Aorta (tissue), 5 donors: ENCODE results near the gene PTPRG. TPM values are rescaled to one million over a fixed set of nuclear protein-coding genes. Genes with fewer than 3 reads are reported as not detected.

Experiments used
- ATAC-seq: fragments of 200-7000 bp; cut with Tn5 transposase; one replicate; pipeline ENCODE4 v1.9.1; 2022; ENCODE audit warnings: moderate library complexity; ENCODE audit not compliant: low FRiP score
- DNase-seq, 2 donors: peaks; one replicate each; pipeline ENCODE4 v3.0.0-alpha.2; 2020
- H3K27ac ChIP-seq, 2 donors: one replicate each; pipeline ENCODE4 v1.5.1; 2013; ENCODE audit warnings: low read length in 2 of 2, mild to moderate bottlenecking in 2 of 2, moderate library complexity in 2 of 2, control low read depth in 1 of 2, inconsistent platforms in 1 of 2, low read depth in 1 of 2
- H3K27me3 ChIP-seq, 2 donors: one replicate each; pipeline ENCODE4 v1.6.1; 2013; ENCODE audit warnings: control low read depth in 1 of 2, low read length in 1 of 2, mild to moderate bottlenecking in 1 of 2, moderate library complexity in 1 of 2; ENCODE audit not compliant: insufficient read depth in 2 of 2, control insufficient read depth in 1 of 2
- H3K36me3 ChIP-seq, 2 donors: one replicate each; pipeline ENCODE4 v1.6.1; 2013; ENCODE audit warnings: control low read depth in 1 of 2, low read length in 1 of 2, mild to moderate bottlenecking in 1 of 2; ENCODE audit not compliant: insufficient read depth in 2 of 2, control insufficient read depth in 1 of 2
- H3K4me1 ChIP-seq, 2 donors: one replicate each; pipeline ENCODE4 v1.6.1; 2013; ENCODE audit warnings: low read length in 2 of 2, control low read depth in 1 of 2, mild to moderate bottlenecking in 1 of 2, moderate library complexity in 1 of 2; ENCODE audit not compliant: insufficient read depth in 2 of 2, control insufficient read depth in 1 of 2
- H3K4me3 ChIP-seq, 2 donors: one replicate each; pipeline ENCODE4 v1.5.1; 2013; ENCODE audit warnings: low read length in 2 of 2, control low read depth in 1 of 2, mild to moderate bottlenecking in 1 of 2
- H3K9me3 ChIP-seq: one replicate; pipeline ENCODE4 v1.6.1; 2013; ENCODE audit warnings: mild to moderate bottlenecking, low read length; ENCODE audit not compliant: control insufficient read depth
- WGBS, 2 donors: extraction: QIAGEN DNeasy Blood & Tissue Kit; methylation state at CpG; one replicate each; pipeline ENCODE4 v1.1.7; 2013; 5-methylcytosine and 5-hydroxymethylcytosine counted together
- intact Hi-C, 2 donors: fragments of 100-400 bp; cut with DNase I; formaldehyde crosslinking; loops; one replicate each; pipeline versions ENCODE4 v1.14.2 to v1.15.0; 2022
- polyA plus RNA-seq, 2 donors: library from polyadenylated mRNA; stranded (reverse); fragments of 200-250 nt; gene quantifications; one replicate each; pipeline ENCODE4 v1.2.3, GENCODE V29; 2013
- total RNA-seq, 2 donors: library from RNA; stranded (reverse); fragmentation: NEBNext Ultra II Directional; extraction: Animal tissue kit (Norgen Biotek cat#: 25700); gene quantifications; one replicate each; pipeline ENCODE4 v1.2.1, GENCODE V29; 2021
- donor health status: healthy with polysubstance abuse.
- donor health status: Bipolar disorder and iron deficiency.
- donor health status: DM: no; HTN: no; CAD: no.
- donor health status: DM: no; HTN: no; CAD: no.
- donor health status: DM: yes; HTN: yes; CAD: no.

PTPRG gene
- total and polyA plus RNA-seq, 4 donors = 5.3 to 150 (median 52.4) TPM

DNA sequence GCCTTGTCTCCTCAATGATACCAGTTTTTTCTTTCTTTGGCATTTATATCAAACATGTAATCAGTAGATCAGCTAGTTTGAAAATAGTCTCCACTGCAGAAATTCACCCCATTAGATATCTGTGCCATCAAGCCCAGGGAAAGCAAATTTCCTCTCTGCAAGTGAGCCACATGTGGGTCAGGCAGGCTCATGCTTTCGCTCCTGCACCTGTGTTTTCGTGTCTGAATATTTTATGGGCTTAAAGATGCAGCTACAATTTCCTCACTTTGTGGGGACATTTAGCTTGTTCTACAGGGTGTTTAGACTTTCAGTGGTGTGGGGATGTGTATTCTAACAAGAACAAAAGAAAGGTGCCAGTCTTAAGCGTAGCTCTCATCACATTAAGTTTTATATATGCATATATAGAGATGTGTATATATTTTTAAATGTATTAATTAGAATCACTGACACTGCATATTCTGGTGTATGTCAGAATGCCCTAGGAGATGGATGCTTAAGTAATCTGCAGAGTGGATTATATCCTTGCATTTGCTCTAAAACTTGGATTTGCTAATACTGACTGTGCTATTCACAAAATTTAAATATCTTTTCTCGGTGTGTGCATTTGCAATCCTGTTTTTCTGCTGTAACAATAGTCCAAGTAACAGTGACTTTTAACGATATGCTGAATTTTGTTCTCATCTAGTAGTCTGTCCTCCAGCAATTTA, 372.6 kb downstream of the PTPRG start:
- ATAC-seq (no peak), DNase-seq (no peak)
- Histone ChIP-seq H3K4me1 (peaks cover 3 to 5% of the 10 kb centered on the region in 2 donors), H3K36me3 (no peaks in the 10 kb centered on the region), H3K27me3 (no peaks in the 10 kb centered on the region), H3K9me3 (no peaks in the 10 kb centered on the region), H3K27ac (no peak overlapping the region), H3K4me3 (no peak overlapping the region)
- WGBS, 2 donors = 96 to 99% methylated on average over 5 of the region's 5 CpGs
- intact Hi-C loops = no loop called here

DNA sequence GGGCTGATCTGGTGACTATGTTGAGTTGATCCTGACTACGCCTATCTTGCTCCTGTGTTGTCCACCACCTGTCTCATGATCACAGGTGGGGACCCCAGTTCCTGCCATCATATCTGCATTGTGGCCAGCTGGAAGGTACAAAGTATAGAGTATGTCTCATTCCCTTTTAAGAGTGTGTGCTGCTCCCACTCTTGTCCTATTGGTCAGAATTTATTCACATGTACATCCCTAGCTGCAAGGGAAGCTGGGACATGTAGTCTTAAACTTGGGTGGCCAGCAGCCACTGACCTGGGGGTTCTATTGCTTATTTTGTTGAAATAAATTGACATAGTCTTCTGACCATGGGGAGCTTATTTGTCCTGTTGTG, 373.1 kb downstream of the PTPRG start:
- Histone ChIP-seq H3K4me1 (peaks cover under 1 to 3% of the 10 kb centered on the region in 2 donors), H3K9me3 (no peaks in the 10 kb centered on the region), H3K27ac (no peak overlapping the region), H3K27me3 (no peaks in the 10 kb centered on the region), H3K36me3 (no peaks in the 10 kb centered on the region), H3K4me3 (no peak overlapping the region)
- intact Hi-C loops = no loop called here
- ATAC-seq = no peak
- no peak for DNase-seq
- 95 to 100% methylated on average over 1 of the region's 1 CpG for WGBS, 2 donors

DNA sequence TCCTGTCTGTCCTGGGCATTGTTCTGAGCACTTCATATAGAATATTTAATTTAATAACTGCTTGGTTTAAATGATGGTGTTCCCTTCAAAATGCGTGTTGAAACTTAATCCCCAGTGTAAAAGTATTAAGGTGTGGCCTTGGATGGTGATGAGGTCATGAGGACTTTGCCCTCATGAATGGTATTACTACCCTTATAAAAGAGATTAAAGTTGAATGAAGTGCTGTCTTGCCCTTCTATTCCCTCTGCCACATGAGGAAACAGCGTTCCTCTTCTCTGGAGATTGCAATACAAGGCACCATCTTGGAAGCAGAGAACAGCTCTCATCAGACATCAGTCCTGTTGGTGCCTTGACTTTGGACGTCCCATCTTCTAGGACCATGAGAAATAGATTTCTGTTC, 374.4 kb downstream of the PTPRG start:
- DNase-seq (no peak), ATAC-seq (no peak)
- Histone ChIP-seq H3K27me3 (no peaks in the 10 kb centered on the region), H3K27ac (no peak overlapping the region), H3K36me3 (no peaks in the 10 kb centered on the region), H3K4me3 (no peak overlapping the region), H3K4me1 (peaks cover 2% of the 10 kb centered on the region in 2 donors), H3K9me3 (no peaks in the 10 kb centered on the region)
- intact Hi-C loops = no loop called here
- 96 to 99% methylated on average over 3 of the region's 3 CpGs for WGBS, 2 donors

DNA sequence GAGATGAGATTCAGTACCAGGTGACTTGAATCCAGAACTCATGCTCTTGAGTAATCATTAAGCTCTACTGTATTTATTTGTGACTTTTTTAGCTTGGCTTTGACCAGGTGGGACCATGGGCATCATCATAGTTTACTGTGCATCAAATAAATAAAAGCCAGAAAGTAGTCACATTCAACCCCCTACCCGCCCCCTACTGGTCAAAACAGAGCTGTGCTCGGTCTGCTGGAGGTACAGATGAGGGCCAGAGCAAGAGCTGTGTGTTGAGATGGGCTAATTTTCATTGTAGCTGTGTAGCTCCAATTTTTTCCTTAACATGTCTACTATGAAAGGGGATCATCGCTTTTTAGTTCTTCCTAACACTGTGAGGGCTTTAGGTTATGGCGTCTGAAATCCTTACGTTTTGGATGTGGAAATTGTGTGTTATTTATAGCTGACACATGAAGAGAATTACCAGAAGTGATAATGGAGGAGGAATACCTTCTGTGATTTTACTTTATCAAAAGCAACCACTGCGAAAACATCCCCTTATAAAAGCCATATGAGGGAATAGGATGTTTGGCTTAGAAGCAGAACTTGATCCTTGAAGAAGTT, 375.1 kb downstream of the PTPRG start:
- no peak overlapping the region for H3K4me3 ChIP-seq
- no peaks in the 10 kb centered on the region for H3K27me3 ChIP-seq
- DNase-seq = no peak
- H3K27ac ChIP-seq = no peak overlapping the region
- no peaks in the 10 kb centered on the region for H3K36me3 ChIP-seq
- peaks cover 4 to 5% of the 10 kb centered on the region in 2 donors for H3K4me1 ChIP-seq
- no peak for ATAC-seq
- WGBS, 2 donors = 87 to 90% methylated on average over 6 of the region's 6 CpGs
- H3K9me3 ChIP-seq = no peaks in the 10 kb centered on the region
- intact Hi-C loops = no loop called here

DNA sequence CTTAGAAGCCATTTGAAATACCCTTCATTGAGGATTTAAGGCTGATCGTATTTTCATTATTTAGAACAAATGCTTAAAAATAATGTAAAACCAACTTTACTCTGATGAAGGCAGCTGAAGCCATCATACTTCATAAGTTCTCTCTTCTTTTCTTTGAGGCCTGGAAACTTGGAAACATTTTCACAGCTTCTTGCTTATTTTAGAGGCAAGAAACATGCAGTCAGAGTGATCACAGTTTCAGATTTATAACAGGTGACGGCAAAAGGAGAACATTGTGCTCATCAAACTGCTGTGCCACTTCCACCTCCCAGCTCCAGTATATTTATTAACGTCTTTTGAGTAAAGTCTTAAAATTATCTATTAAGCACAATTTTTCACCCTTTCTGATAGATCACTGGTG, 376.1 kb downstream of the PTPRG start:
- DNase-seq (no peak), ATAC-seq (no peak)
- H3K36me3 ChIP-seq = no peaks in the 10 kb centered on the region
- intact Hi-C loops = no loop called here
- peaks cover 4 to 5% of the 10 kb centered on the region in 2 donors for H3K4me1 ChIP-seq
- H3K27me3 ChIP-seq = no peaks in the 10 kb centered on the region
- H3K9me3 ChIP-seq = no peaks in the 10 kb centered on the region
- WGBS, 2 donors = 54 to 57% methylated on average over 3 of the region's 3 CpGs
- no peak overlapping the region for H3K27ac ChIP-seq
- no peak overlapping the region for H3K4me3 ChIP-seq

DNA sequence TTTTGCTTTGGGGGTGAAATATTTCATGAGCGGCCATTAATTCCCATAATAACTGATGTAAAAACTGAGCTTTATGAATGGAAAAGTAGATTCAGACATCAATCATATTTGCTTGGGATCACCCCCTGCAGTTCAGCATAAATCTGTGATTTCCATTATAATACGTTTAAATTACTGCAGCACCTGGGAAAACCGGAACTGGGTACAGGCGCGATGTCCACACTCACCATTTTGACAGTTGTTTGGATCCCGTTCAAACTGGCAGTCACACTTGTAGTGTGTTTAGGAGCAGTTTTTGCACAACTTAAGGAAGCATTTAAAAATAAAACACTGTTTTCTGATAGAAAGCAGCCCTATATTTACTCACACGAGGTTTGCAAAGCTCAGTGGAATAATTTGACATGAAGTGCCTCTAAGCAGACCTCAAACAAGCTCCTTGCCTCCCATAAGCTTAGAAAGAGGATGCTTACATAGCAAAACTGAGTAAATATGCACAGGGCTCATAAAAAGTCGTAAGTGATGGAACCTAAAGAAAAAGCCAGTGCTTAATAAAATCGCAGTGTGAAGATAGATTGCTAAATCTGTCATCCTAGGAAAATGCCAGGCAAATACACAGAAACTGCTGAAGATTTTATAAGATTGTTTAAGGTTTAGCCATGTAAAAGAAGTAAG, 377.6 kb downstream of the PTPRG start:
- Histone ChIP-seq H3K36me3 (no peaks in the 10 kb centered on the region), H3K27me3 (no peaks in the 10 kb centered on the region), H3K4me1 (peaks cover 2 to 5% of the 10 kb centered on the region in 2 donors), H3K9me3 (no peaks in the 10 kb centered on the region), H3K27ac (no peak overlapping the region), H3K4me3 (no peak overlapping the region)
- 67 to 69% methylated on average over 9 of the region's 9 CpGs for WGBS, 2 donors
- intact Hi-C loops = no loop called here
- ATAC-seq (no peak), DNase-seq (no peak)

DNA sequence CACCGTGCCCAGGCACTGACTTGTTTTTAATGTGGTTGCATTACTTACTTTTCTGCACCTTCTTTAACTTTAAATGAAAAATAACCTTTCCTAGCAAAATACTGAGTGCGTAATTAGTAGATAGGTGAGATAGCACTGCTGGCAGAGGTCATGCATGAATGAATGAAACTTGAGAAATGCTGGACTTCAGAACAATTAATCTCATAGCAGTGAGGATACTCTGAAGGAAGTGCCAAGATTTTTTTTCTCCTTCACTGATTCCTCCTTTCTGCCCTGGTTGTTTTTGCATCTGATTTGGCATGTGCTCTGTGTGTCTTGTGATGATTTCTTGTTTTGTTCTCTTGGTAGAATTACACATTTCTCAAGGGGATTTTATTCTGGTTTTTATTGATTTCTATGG, 378.9 kb downstream of the PTPRG start:
- H3K4me1 ChIP-seq = peaks cover 2 to 5% of the 10 kb centered on the region in 2 donors
- DNase-seq (no peak), ATAC-seq (no peak)
- no peak overlapping the region for H3K27ac ChIP-seq
- no peaks in the 10 kb centered on the region for H3K36me3 ChIP-seq
- no peaks in the 10 kb centered on the region for H3K9me3 ChIP-seq
- H3K4me3 ChIP-seq = no peak overlapping the region
- H3K27me3 ChIP-seq = no peaks in the 10 kb centered on the region
- 91 to 97% methylated on average over 2 of the region's 2 CpGs for WGBS, 2 donors
- intact Hi-C loops = no loop called here

DNA sequence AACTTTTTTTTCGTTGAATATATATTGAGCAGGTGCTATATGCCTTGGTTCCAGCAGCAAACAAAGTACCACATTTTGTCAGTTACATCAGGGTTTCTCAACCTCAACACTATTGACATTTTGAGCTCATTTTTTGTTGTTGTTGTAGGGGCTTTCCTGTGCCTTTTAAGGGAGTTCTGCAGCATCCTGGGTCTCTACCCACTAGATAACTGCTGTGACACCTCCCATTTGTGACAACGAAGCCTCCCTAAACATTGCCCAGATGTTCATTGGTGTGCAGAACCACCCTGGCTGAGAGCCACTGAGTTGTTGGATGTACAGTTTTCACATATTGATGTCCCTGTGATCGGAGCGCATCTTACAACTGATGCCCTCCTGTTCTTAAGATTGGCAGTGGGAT, 382.6 kb downstream of the PTPRG start:
- Histone ChIP-seq H3K27ac (no peak overlapping the region), H3K36me3 (no peaks in the 10 kb centered on the region), H3K27me3 (no peaks in the 10 kb centered on the region), H3K9me3 (no peaks in the 10 kb centered on the region), H3K4me3 (no peak overlapping the region), H3K4me1 (peaks cover 4 to 5% of the 10 kb centered on the region in 2 donors)
- ATAC-seq = no peak
- 96 to 97% methylated on average over 4 of the region's 4 CpGs for WGBS, 2 donors
- intact Hi-C loops = no loop called here
- DNase-seq = no peak

DNA sequence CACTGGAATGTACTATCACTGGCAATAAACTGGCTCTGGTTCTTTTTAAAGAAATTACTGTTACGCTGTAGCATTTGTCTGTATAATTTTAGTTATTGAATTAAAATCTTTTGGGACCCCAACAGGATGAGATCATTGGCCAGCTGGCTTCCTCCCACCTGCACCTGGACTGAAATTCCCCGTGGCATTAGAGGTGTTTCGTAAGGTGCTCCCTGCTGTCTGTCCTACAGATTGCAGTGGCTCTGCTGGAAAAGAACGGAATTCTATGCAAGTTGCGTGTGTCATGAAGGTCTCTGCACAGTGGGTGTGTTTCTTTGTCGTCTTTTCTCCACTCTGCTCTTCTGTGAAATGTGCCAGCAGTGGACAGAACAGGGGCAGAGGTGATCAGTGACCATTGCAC, 383.4 kb downstream of the PTPRG start:
- Histone ChIP-seq H3K4me1 (peaks cover 4 to 5% of the 10 kb centered on the region in 2 donors), H3K27ac (no peak overlapping the region), H3K36me3 (no peaks in the 10 kb centered on the region), H3K4me3 (no peak overlapping the region), H3K27me3 (no peaks in the 10 kb centered on the region), H3K9me3 (no peaks in the 10 kb centered on the region)
- DNase-seq (no peak), ATAC-seq (no peak)
- intact Hi-C loops = no loop called here
- 94% methylated on average over 6 of the region's 6 CpGs for WGBS, 2 donors
